HepG2 (cell line): Measurements from ENCODE around the gene FAM3B. TPM values are rescaled to one million over a fixed set of nuclear protein-coding genes. Genes with fewer than 3 reads are reported as not detected.
A peak's percentile ranks its signal among the peaks of the same experiment; 100 is the strongest.

Experiments used
- ATAC-seq: fragments of 200-7000 bp; cut with Tn5 transposase; 3 replicates; pipeline ENCODE4 v1.9.1; 2020; ENCODE audit warnings: mild to moderate bottlenecking, moderate library complexity
- BruUV-seq: library from RNA; stranded (reverse); fragments of 400-500 nt; replicated peaks from 2 replicates; lab custom pipeline; 2021; lab: Mats Ljungman, UMichigan
- CTCF ChIA-PET: fragments of 300-600 bp; formaldehyde crosslinking; extraction: SDS; loops from one replicate; lab custom pipeline; 2021; ENCODE audit warnings: low total read pairs, inconsistent platforms, low intra/inter-chr PET ratio; lab: Yijun Ruan, JAX
- POLR2A ChIA-PET: fragments of 350-600 bp; sonication (Branson Sonifier 250); formaldehyde crosslinking; loops from one replicate; lab custom pipeline; 2020; ENCODE audit warnings: antibody characterized with exemption, inconsistent platforms; lab: Yijun Ruan, JAX
- DNase-seq: peaks from one replicate; pipeline ENCODE4 v3.0.0-alpha.2; 2015; ENCODE audit warnings: low spot score
- FAIRE-seq: peaks from 3 replicates; lab custom pipeline; 2011; peaks lifted over from hg19 to GRCh38; lab: Jason Lieb, UNC
- H2AFZ ChIP-seq: one replicate; pipeline ENCODE4 v1.6.1; 2011; ENCODE audit warnings: low read length, inconsistent platforms
- H3K27ac ChIP-seq: fragments of 300-600 bp; 3 replicates; pipeline ENCODE4 v1.8.0; 2011; ENCODE audit warnings: mixed run types, mild to moderate bottlenecking, mixed read lengths, low read length, inconsistent platforms; ENCODE audit not compliant: insufficient read depth; ENCODE audit errors: extremely low read length
- H3K27me3 ChIP-seq, 2 experiments: fragments of 200-600 bp in 1 of 2; 2 replicates in 1 of 2; 3 replicates in 1 of 2; pipeline versions ENCODE4 v1.6.0 to v1.8.0; 2011; ENCODE audit warnings: low read length in 2 of 2, mild to moderate bottlenecking in 2 of 2, moderate library complexity in 2 of 2, inconsistent platforms in 1 of 2; ENCODE audit not compliant: insufficient read depth in 2 of 2, control insufficient read depth in 1 of 2
- H3K36me3 ChIP-seq, 2 experiments: fragments of 200-600 bp in 1 of 2; replicated peaks in 1 of 2; 2 replicates in 1 of 2; 3 replicates in 1 of 2; pipeline versions ENCODE4 v1.5.1 to v1.8.0; 2011; ENCODE audit warnings: low read length in 2 of 2, inconsistent platforms in 1 of 2; ENCODE audit not compliant: insufficient read depth in 2 of 2, control insufficient read depth in 1 of 2
- H3K4me1 ChIP-seq: 2 replicates; pipeline ENCODE4 v1.5.1; 2012; ENCODE audit warnings: low read length, inconsistent platforms; ENCODE audit not compliant: insufficient read depth
- H3K4me2 ChIP-seq: 2 replicates; pipeline ENCODE4 v1.6.0; 2011; ENCODE audit warnings: low read depth, low read length, inconsistent platforms
- H3K4me3 ChIP-seq, 3 experiments: fragments of 200-600 bp in 1 of 3; sonication (generic), shearing (Covaris generic) in 1 of 3; replicated peaks in 1 of 3; 2 replicates each; pipeline ENCODE4 v1.5.1; 2011 to 2016; ENCODE audit warnings: low read length in 3 of 3, inconsistent platforms in 2 of 3, low read depth in 2 of 3, mild to moderate bottlenecking in 2 of 3, control low read depth in 1 of 3, mixed read lengths in 1 of 3; ENCODE audit not compliant: insufficient read depth in 1 of 3
- H3K79me2 ChIP-seq: one replicate; pipeline ENCODE4 v1.6.1; 2011; ENCODE audit warnings: low read length, inconsistent platforms; ENCODE audit not compliant: insufficient read depth
- H3K9ac ChIP-seq: 2 replicates; pipeline ENCODE4 v1.6.0; 2011; ENCODE audit warnings: mild to moderate bottlenecking, low read depth, low read length, inconsistent platforms; ENCODE audit not compliant: insufficient read depth
- H3K9me3 ChIP-seq: 2 replicates; pipeline ENCODE4 v1.5.1; 2012; ENCODE audit warnings: mild to moderate bottlenecking, low read length
- H4K20me1 ChIP-seq: 2 replicates; pipeline ENCODE4 v1.6.0; 2011; ENCODE audit warnings: inconsistent platforms, mild to moderate bottlenecking, low read length, moderate library complexity; ENCODE audit not compliant: insufficient read depth
- ARID5B ChIP-seq: IDR thresholded peaks from 2 replicates; pipeline ENCODE4 v1.4.0; 2020; ENCODE audit warnings: mild to moderate bottlenecking, missing genetic modification reagents
- GATAD2A ChIP-seq: IDR thresholded peaks from 2 replicates; pipeline ENCODE4 v1.6.1; 2016
- HNRNPL ChIP-seq: fragments of 200-400 bp; formaldehyde crosslinking; IDR thresholded peaks from 2 replicates; pipeline ENCODE4 v1.6.1; 2017; ENCODE audit warnings: mild to moderate bottlenecking, low read depth, low read length
- IKZF5 ChIP-seq: IDR thresholded peaks from 2 replicates; pipeline ENCODE4 v1.6.1; 2018; ENCODE audit warnings: missing genetic modification reagents, mild to moderate bottlenecking, missing compliant biosample characterization
- MLX ChIP-seq: IDR thresholded peaks from 2 replicates; pipeline ENCODE4 v1.6.1; 2016
- PHF21A ChIP-seq: sonication (generic); formaldehyde crosslinking; IDR thresholded peaks from 2 replicates; pipeline ENCODE4 v1.5.0; 2020; ENCODE audit warnings: mild to moderate bottlenecking, missing genetic modification reagents
- POLR2A ChIP-seq, 2 experiments: IDR thresholded peaks; 2 replicates each; pipeline ENCODE4 v1.6.1; 2011; ENCODE audit warnings: low read depth in 2 of 2, low read length in 2 of 2, mild to moderate bottlenecking in 1 of 2, moderate library complexity in 1 of 2; ENCODE audit not compliant: insufficient read depth in 1 of 2
- TAF1 ChIP-seq: sonication (generic); formaldehyde crosslinking; IDR thresholded peaks from 2 replicates; pipeline ENCODE4 v1.4.0; 2020; ENCODE audit warnings: missing genetic modification reagents
- TEAD3 ChIP-seq: optimal IDR thresholded peaks from 2 replicates; pipeline ENCODE3; 2016; ENCODE audit warnings: borderline replicate concordance
- ZNF136 ChIP-seq: sonication (generic); formaldehyde crosslinking; IDR thresholded peaks from 2 replicates; pipeline ENCODE4 v1.8.1; 2022; ENCODE audit warnings: low read depth, mild to moderate bottlenecking, moderate library complexity, missing genetic modification reagents
- ZNF770 ChIP-seq: sonication (generic); formaldehyde crosslinking; IDR thresholded peaks from 2 replicates; pipeline ENCODE4 v1.5.0; 2020; ENCODE audit warnings: mild to moderate bottlenecking, missing genetic modification reagents
- WGBS: methylation state at CpG from one replicate; pipeline ENCODE4 v1.1.6; 2017; ENCODE audit warnings: low lambda C conversion rate; 5-methylcytosine and 5-hydroxymethylcytosine counted together
- in situ Hi-C: cut with HindIII; loops from 2 replicates; pipeline ENCODE4 v1.10.0; 2017; ENCODE audit warnings: low pct_unique_long_range_greater_than_20kb; ENCODE audit not compliant: extremely low pct_ligation_motif_present
- intact Hi-C: fragments of 100-400 bp; cut with micrococcal nuclease; formaldehyde crosslinking; loops from one replicate; pipeline ENCODE4 v1.10.0; 2022; ENCODE audit not compliant: unreplicated experiment
- polyA plus RNA-seq, 8 experiments: library from polyadenylated mRNA; depleted of rRNA in 3 of 8; stranded (reverse) in 7 of 8; unstranded in 1 of 8; fragments of >200 nt; fragmentation: Illumina TruSeq in 4 of 8; extraction: Trizol in 4 of 8; gene quantifications; 2 replicates each; pipeline versions ENCODE4 v1.2.1 to v1.2.3, GENCODE V29; 2011 to 2016; ENCODE audit warnings: low read depth in 4 of 8, missing spikeins in 1 of 8, mixed read lengths in 1 of 8; ENCODE audit not compliant: insufficient read depth in 1 of 8
- total RNA-seq, 5 experiments: library from RNA; depleted of rRNA; stranded (reverse); fragments of >200 nt; fragmentation: Illumina TruSeq; extraction: Trizol; gene quantifications; 2 replicates each; pipeline ENCODE4 v1.2.3, GENCODE V29; 2016; ENCODE audit warnings: low read depth in 1 of 5
- TF ChIP-seq, protein P1 (sequence below): fragments of 450-650 bp; IDR thresholded peaks from 2 replicates; pipeline ENCODE4 v1.6.1; 2017; ENCODE audit warnings: mild to moderate bottlenecking

The FAM3B gene
- total and polyA plus RNA-seq, 2 of the 13 experiments (the other 11 are each of a cell fraction or from before 2014, with no cell fraction given): 46.5 to 62.0 TPM

DNA sequence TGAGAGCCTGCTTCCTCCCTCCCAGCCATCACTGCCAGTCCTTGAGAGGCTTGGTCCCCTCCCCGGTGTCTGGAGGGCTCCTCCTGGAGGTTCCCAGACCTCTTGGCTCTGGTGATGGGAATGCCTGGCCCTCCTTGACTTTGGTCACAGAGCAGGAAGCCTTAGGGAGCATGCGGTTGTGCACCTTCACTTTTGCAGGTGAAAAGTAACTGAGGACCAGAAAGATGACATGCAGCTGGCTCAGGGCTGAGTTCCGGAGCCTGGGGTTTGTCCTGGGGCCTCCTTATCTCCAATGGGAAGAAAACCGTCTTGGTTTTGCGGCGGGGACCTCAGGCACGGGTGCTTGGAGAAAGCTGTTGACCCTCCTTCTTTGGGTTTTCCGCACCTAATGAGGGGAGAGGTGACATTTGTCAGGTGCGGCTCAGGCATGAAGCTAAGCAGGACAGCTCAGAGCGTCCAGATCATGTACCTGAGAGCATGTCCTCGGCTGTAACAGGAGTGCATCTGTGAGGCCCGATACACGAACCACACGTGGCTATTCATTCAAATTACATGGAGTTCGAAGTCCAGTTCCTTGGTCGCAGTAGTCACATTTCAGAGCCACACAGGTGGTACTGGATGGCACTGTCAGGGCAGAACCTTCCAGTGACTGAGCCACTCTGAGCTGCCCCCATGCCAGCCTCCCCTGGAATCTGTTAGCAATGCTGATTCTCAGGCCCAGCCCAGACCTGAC lies 44.6 kb downstream of the FAM3B start:
- peak; percentile 49 for ATAC-seq
- no peak overlapping the region for H2AFZ ChIP-seq
- no TSS peak for BruUV-seq
- POLR2A ChIA-PET: interaction anchor here (0.9 to 2.6 kb wide), 7 partner anchors 9 to 78 kb away, joined by 3 to 18 read pairs (median 7); partner anchors contain the start of gene FAM3B
- 0 out of 5 replicates have a peak, but pooled peaks cover 0 to 2% of the 10 kb centered on the region in 2 experiments for H3K36me3 ChIP-seq
- H3K4me1 ChIP-seq: peaks cover 56% of the 10 kb centered on the region
- WGBS: 57% methylated on average over 15 of the region's 16 CpGs
- H3K79me2 ChIP-seq: no peaks in the 10 kb centered on the region
- DNase-seq: peak; percentile 62
- in situ Hi-C loops (loop anchor here (5.0 kb wide), 1 partner anchor 74 kb away; no protein-coding TSS in a partner anchor), intact Hi-C loops (loop anchor here (2.0 kb wide), 1 partner anchor 38 kb away; no protein-coding TSS in a partner anchor)
- H3K27me3 ChIP-seq: no peaks in the 10 kb centered on the region
- H3K9me3 ChIP-seq: no peaks in the 10 kb centered on the region
- no peak for FAIRE-seq
- peak overlapping the region; percentile 47; the same call in 1 of the 2 replicates for H3K9ac ChIP-seq
- CTCF ChIA-PET: interaction anchor here (3.2 kb wide), 1 partner anchor 79 kb away, joined by 35 read pairs; no protein-coding TSS in a partner anchor
- peak overlapping the region in 2 of 3 experiments; percentile 32 to 65; a peak in 3 of 6 replicates for H3K4me3 ChIP-seq
- H3K4me2 ChIP-seq: peak overlapping the region; percentile 80
- no peaks in the 10 kb centered on the region for H4K20me1 ChIP-seq
- no peak overlapping the region for H3K27ac ChIP-seq
- TF ChIP-seq ZNF770 (CRISPR knock-in tag) (no peak), HNRNPL (peak; percentile 79; the same call in 1 of the 2 replicates), ARID5B (CRISPR knock-in tag) (peak; percentile 9; the same call in 1 of the 2 replicates), TAF1 (peak; percentile 12; the same call in 1 of the 2 replicates), POLR2A (IDR thresholded peaks at IDR 0.05; ENCODE audit: insufficient read depth in 1 of 2, low read depth in 2 of 2, low read length in 2 of 2) (peak in 1 of 2 experiments; percentile 40; a peak in 1 of 4 replicates), PHF21A (CRISPR knock-in tag) (0 out of 2 replicates have a peak, but pooled peaks have one; percentile 6), GATAD2A (CRISPR knock-in tag) (peak; percentile 41; the same call in 1 of the 2 replicates), ZNF136 (CRISPR knock-in tag) (no peak), TEAD3 (CRISPR knock-in tag) (no peak), MLX (CRISPR knock-in tag) (no peak), IKZF5 (CRISPR knock-in tag) (no peak)
- TF ChIP-seq, protein P1, sequence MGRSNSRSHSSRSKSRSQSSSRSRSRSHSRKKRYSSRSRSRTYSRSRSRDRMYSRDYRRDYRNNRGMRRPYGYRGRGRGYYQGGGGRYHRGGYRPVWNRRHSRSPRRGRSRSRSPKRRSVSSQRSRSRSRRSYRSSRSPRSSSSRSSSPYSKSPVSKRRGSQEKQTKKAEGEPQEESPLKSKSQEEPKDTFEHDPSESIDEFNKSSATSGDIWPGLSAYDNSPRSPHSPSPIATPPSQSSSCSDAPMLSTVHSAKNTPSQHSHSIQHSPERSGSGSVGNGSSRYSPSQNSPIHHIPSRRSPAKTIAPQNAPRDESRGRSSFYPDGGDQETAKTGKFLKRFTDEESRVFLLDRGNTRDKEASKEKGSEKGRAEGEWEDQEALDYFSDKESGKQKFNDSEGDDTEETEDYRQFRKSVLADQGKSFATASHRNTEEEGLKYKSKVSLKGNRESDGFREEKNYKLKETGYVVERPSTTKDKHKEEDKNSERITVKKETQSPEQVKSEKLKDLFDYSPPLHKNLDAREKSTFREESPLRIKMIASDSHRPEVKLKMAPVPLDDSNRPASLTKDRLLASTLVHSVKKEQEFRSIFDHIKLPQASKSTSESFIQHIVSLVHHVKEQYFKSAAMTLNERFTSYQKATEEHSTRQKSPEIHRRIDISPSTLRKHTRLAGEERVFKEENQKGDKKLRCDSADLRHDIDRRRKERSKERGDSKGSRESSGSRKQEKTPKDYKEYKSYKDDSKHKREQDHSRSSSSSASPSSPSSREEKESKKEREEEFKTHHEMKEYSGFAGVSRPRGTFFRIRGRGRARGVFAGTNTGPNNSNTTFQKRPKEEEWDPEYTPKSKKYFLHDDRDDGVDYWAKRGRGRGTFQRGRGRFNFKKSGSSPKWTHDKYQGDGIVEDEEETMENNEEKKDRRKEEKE: no peak
